HG03558 (cell line): ENCODE results near the gene XIRP1.

Experiments used
- ATAC-seq: cut with Tn5 transposase; IDR thresholded peaks from one replicate; pipeline ENCODE4 v1.9.1; 2021; ENCODE audit warnings: moderate number of reproducible peaks; ENCODE audit not compliant: unreplicated experiment; ENCODE audit errors: extremely low read depth

Gene XIRP1

DNA sequence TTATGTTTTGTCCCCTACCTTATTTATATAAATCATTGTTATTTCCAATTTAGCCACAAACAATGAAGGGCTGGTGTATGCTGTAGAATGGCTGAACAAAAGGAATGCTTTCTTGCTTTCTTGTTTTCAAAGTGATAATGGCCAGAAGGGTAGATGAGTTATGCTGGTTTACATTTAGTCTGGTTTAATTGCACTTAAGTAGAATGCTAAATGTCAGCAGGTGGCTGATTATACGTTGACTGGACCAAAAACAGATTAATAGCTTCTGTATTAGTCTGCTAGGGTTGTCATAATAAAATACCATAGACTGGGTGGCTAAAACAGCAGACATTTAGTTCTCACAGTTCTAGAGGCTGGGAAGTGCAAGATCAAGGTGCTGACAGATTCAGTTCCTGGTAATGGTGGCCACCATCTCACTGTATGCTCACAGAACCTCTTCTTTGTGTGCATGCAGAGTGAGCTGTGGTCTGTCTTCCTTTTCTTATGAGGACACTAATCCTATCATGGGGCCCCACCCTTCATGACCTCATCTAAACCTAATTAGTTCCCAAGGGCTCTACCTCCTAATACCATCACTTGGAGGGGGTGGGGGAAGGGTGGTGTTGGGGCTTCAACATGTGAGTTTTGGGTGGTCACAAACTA is 17.1 kb upstream of the XIRP1 start:
- ATAC-seq: no peak

DNA sequence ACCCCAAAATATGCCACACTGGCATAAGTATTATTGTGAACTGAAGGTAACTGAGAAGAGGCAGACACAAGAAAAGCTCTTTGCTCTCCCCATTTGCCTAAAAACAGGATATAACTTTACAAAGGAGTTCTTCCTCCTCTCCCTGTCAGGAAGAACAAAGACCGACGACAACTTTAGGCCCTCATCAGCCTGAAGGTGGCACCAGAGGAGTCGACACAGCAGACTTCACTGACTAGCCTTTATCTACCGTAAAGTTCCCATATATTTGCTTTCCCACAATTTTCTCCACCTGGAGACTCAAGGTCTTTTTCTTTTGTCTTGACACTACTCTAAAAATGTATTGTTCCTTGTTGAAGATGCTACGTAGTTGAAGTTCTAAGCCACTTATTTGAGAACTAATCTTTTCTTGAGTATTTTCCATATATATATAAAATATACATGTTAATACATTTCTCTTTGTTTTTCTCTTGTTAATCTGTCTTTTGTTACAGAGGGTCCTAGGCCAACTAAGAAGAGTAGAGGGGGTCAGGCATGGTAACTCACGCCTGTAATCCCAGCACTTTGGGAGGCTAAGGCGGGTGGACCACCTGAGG is 16.2 kb upstream of the XIRP1 start:
- no peak for ATAC-seq

DNA sequence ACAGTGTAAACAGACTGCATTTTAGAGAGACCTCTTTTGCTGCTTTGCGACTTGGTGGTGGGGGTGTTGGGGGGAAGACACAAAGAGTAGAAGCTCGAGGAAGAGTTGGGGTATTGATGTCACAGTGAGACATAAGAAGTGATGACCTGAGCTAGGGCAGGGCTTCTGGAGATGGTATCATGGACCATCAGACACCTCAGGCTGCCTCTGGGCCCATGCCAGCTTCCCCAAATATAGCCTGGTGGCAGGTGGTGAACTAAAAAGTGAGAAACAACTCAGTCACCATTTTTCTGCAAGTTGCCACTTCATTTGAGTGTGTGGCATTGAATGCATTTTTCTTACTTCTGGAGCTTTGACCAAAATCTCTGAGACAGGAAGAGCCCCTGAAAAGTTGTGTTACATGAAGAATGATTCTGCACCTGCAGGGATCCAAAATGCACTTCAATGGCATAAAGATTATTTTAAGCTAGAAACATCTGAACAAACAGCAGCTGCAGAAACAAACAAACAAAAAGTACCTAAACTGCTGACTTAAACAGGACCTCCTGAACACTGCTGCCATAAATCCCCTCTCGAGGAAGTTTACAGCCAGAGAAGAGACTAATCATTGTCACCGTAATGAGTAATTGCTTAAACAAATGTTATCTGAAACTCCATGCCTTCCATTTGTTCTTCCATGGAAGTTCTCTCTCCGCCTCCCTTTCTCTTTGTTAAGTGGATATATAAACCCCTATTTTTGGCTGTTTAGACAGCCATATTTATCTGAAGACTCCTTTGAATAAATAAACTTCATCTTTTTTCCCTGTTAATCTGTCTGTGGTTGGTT is 15.2 kb upstream of the XIRP1 start:
- ATAC-seq: no peak

DNA sequence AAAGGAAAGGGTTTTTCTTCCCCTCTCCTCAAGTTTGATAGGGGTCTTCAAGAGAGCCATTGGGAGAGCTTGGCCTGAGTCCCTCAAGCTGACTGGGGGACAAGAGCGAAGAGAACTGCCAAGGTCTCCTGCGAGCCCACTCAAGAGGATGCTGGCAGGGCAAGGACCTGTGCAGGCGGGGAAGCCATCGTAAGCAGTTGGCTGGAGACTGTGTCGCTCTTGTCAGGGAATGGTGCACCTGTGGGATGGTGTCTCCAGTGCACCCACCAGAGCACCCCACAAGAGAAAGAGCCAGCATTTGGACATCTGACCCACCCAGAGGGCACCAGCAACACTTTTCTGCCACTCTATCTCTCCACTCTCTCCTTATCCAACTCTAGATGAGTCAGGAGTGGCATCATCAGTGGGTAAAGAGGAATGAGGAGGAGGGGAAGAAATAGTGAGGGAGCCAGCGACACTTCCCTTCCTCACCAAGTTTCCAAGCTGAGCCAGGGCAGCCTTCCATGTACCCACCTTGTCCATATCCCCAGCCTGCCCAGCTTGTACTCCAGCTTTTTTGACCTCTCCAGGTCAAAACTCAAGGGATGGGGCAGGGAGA is 13.6 kb upstream of the XIRP1 start:
- no peak for ATAC-seq

DNA sequence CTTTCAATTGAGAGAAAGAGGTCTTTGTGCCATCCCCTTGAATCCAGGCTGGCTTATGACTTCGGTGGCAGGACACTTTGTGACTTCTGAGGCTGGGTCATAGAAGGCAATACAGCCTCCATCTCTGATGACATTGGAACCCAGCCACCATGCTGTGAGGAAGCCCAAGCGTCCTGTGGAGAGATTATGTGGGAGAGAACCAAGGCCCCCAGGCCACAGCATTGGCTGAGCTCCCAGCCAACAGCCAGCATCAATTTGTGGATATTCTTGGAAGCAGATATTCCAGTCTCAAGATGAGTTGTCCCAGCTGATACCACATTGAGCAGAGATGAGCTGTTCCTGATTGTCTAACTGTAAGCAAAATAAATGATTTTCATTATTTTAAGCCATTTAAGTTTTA is 12.7 kb upstream of the XIRP1 start:
- no peak for ATAC-seq

DNA sequence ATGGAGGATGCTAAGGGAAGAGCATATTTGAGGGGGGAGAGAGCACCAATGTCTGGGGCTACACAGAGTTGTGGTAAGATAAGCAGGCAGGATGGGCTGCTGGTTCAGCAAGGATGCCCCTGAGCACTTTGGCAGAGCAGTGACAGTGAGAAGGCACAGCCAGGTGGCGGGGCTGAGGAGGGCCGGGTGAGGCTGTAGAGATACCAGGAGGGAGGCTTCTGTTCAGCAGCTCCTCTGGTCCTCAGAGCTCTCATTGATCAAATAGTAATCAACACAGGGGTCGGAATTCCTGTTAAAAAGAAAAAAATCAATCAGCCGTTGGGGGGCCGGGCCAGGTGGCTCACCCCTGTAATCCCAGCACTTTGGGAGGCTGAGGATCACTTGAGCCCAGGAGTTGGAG is 11.5 kb upstream of the XIRP1 start:
- no peak for ATAC-seq

DNA sequence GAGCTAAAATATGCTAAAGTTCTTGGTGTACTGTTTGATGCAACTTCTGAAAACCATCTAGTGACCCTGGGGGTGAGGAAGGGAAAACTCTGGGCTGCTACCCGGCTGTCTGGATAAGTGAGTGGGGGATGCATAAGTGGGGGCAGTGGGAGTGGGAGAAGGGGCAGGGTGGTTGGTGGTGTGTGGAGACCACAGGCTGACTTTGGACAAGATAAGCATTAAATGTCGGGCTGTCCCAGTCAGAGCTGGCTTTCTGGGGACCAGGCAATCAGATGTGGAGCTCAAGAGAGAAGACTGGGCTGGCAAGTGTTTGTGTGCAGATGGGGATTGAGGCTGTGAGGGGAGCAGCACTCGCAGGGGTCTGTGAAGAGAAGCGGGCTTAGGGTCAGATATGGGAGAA is 11.0 kb upstream of the XIRP1 start:
- ATAC-seq: no peak

DNA sequence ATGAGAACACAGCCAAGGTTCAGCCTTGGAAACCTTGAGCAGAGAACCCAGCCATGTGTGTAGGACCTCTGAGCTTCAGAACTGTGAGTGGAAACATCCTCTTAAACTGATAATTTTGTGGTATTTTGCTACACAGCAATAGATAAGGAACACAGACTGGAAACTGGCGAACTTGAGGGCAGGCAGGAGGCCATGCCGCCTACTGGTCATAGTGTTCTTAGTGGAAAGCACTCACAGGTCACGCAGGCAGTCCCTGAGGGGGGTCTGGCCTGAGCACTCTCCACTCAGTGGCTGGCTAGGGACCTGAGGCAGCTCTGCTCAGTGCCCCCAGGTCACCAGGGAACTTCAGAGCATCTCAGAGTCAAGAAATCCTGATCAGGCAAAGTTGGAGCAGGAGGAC is 9.7 kb upstream of the XIRP1 start:
- ATAC-seq: no peak

DNA sequence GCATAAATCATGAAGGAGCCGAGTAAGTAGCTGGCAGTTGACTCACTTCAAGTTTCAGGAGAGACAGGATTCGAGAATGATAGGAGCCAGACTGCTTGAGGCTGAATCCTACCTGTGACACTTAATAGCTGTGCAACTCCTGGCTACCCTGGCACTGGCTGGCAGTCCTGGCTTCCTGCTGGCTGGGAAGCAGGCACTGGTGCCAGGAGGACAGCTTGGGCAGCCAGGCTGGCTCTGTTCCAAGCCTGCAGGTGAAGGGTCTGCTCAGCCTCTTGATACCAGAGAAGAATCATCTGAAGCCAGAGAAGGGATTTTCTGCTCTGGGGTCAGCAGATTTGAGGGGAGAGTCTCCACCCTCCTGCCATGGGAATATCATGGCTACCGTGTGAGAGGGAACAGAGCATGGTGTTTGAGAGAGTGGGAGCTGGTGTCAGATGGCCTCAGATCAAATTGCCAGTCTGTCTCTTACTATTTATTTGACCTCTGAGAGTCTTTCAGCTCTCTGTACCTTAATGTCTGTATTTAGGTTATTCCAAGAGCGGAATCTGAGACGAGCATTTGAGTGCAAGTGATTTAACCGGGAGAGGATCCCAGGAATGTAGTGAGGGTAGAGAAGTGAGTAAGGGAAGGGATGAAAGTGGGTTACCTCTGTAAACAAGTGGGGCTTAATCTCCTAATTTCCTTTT is 4.4 kb upstream of the XIRP1 start:
- ATAC-seq: no peak

DNA sequence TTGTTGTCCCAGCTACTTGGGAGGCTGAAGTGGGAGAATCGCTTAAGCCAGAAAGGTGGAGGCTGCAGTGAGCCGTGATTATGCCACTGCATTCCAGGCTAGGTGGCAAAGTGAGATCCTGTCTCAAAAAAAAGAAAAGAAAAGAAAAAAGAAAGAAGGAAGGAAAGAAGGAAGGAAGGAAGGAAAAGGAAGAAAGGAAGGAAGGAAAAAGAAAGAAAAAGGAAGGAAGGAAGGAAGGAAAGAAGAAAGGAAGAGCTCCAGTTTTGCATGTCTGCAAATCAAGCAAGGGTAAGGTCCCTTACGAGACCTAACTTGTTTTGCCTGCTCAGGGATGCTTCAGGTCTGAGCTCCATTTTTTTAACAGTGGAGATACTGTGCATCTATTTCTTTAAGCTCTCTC is 3.6 kb upstream of the XIRP1 start:
- ATAC-seq: no peak

DNA sequence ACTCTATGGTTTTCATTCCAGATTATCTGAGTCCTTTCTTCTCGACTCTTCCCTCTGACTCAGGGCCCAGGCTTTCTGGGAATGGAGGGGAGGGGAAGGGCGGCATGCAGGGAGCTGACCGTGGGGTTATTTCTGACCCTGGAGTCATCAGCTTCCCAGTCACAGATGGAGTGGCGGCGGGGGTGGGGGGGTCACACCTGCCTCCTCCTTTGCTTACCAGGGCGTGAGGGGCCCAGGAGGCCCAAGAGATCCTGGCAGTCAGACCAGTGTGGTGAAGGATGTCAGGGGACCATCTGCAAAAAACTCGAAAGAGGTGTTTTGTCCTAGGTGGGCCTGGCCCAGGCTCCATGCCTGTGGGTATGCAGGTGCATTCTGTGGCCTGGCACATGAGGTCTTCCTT is 996 bp upstream of the XIRP1 start:
- no peak for ATAC-seq

DNA sequence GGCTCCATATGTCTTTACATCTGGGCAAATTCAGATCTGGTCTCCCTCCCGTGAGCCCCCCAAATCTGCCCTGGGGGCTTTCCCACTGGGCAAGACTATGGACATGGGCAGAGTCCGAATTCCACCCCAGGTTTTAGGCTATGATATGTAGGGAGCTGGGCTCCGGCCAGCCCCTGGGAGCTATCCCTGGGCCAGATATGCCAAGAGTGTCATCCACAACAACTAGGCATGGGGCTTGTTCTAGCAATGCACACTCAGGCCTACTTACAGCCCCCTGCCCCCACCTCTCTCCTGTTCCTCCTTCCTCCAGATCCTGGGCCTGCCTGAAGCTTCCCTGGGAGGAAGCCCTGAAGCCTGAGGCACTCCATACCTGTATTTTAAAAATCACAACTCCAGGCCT is 622 bp downstream of the XIRP1 start:
- ATAC-seq: no peak

DNA sequence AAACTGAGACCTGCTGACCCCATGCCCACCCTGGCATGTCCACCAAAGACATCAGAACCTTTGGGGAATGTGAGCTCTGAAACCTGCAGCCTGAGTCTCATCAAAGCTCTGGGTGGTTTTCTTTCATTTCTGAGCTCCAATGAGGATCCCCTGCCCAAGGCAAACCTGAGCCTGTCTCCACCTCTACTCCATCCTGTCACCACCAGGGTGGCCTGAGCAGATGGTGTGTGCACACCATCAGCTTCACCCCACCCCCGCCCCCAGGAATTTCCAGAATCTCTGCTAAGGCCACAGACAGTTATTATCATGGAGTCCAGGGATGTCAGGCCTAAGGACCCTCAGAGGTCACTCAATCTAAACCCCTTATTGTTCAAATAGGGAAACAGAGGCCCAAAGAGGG is 1.3 kb downstream of the XIRP1 start:
- ATAC-seq: no peak

DNA sequence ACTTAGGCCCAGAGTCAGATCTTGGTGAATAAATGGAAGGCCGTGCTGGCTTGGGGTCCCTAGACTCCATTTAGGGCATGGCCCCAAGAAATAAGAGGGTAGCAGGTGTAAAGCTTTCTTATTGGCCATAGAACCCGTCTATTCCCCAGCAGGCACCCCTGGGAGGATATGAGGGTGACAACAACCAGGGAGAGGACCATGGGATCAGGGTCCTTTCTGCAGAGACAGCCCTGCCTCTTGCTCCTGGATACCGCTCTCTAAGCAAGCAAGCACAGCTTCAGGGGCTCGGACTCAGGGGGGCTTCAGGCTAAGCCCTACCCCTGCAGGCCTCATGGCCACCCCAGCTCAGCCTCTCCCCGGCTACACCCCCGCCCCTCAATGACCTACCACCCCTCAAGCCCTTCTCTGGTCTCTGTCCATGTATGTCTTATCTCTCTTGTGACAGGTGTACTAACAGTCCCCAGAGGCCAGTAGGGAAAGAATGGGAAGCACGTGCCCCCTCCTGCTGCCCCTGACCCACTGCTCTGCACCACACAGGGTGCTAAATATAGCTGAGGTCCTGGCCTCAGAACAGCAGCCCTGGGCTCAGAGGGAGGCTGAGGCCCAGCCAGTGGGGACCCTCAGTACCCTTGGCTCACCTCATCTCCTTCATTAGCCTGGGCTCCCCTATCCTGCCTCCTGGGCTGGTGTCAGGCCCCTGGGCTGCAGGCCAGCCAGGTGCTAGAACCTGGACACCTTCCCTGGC is 1.9 kb downstream of the XIRP1 start:
- ATAC-seq: no peak

DNA sequence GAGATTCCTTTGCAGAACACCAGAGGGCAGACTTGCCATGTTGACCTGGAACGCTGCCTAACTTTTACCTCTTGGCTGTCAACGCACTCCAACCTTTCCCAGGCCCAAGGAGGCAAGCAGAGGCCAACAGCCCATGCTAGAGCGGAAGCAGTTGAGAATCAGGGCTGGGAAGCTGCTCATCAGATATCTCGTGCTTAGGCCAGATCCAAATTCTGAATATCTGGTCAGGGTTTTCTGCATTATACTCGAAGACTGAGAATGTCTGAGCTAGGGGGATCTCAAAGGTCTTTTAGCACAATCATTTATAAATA is 2.5 kb downstream of the XIRP1 start:
- no peak for ATAC-seq

DNA sequence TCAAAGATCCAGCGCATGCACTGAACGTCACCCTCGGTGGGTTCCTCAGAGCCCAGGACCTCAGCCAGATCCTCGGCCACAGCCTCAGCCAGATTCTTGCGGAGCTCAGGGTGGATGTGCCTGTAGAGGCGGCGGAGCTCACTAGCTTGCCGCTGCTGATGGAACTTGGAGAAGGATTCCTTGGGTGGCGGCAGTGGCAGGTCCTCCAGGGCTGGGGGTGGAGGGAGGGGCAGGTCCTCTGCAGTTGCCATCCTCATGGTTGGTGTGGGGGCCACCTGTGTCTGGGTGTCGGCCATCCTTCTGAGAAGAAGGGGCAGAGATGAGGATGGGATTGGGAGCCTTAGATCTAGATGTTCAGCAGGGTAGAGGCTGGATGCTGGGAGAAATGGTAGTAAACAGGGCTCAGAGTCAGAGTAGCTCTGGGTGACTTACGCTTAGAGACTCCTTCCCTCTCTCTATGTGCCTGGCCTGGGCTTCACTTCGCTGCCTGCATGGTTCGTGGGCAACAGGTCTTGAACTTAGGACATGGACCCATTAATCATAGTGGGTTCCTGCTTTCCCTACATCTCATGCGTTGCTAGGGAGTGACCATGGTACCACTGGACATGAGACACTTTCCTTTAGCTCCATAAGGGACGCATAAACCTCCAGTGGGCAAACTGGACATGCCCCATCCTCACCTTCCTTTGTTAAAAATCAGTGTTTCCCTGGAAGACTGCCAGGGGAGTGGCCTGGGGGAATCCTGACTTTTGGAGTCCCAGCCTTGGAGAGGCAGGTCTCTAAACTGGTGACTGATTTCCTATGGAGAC is 3.0 kb downstream of the XIRP1 start:
- ATAC-seq: no peak

DNA sequence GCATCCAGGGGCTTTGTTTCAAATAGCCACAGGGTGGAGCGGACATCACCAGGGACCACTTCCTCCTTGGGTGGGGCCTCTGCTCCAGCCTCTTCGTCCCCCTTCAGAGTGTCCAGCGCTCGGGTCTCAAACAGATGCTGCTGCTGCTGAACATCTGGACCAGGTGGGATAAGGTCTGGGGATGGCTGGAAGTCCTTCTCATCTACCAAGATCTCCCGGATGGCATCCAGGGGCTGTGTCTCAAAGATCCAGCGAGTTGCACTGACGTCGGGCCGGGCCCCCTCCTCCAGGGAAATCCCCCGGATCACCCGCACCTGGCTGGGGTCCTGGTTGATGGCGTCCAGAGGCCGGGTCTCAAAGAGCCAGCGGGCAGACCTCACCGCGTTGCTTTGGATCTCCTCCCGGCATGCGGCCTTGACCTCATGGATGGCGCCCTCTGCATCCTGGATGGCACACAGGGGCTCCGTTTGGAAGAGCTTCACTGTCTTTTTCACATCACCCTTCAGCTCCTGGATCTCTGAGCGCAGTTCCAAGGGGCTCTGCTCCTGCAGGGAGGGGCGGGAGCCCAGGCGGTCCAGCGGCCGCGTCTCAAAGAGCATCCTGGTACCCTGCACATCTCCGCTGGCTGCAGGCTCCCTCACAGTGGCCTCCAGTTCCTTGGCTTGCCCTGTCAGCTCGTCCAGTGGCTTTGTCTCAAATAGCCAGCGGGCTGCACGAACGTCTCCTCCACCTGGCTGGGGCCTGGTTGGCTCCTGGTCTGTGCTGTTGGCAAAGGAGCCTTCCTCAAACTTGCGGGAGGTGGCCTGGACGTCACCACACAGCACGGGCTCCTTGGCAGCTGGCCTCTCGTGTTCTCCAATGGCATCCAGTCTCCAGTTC is 3.9 kb downstream of the XIRP1 start:
- no peak for ATAC-seq

DNA sequence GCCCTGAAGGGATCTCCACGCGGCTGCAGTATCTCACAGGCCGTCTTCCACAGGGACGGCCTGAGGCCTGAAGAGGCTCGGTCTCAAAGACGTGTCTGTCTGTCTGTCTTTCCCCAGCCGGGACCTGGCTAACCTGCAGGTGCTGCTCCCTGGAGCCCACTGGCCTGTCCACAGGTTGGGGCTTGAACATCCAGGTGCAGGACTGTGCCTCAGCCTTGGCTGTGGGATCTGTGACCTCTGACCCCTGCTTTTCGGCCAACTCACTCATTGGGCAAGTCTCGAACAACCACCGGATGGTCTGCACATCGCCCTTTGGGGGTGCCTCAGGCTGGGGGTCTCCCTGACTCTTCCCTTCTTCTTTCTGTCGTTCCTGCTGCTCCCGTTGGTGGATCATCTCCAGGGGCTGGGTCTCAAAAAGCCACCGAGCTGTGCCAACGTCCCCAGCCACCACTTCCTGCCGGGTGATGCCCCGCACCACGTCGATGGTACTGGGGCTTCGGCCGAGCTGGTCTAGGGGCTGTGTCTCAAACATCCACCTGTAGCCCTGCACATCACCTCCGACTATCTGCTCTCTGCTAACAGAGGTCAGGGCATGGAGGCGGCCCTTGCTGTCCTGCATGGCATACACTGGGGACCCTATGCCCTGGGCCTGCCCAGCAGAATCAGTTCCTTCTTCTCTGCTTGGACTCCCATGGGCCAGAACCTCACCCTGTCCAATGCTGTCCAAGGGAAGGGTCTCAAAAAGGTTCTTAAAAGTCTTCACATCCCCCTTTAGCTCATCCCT is 4.8 kb downstream of the XIRP1 start:
- ATAC-seq: no peak
